Panc1 (cell line): ENCODE measurements around the gene MYLK.

Experiments used
- CTCF ChIP-seq: fragments of 450-650 bp; IDR thresholded peaks from 2 replicates; pipeline ENCODE4 v1.5.1; 2017; ENCODE audit warnings: mild to moderate bottlenecking
- POLR2AphosphoS5 ChIP-seq: IDR thresholded peaks from 2 replicates; pipeline ENCODE4 v1.6.1; 2012; ENCODE audit warnings: mild to moderate bottlenecking, low read depth, low read length, moderate library complexity
- REST ChIP-seq, 2 experiments: IDR thresholded peaks; 2 replicates each; pipeline ENCODE4 v1.6.1; 2011 to 2012; ENCODE audit warnings: low read depth in 2 of 2, control low read depth in 1 of 2, low read length in 1 of 2, mild to moderate bottlenecking in 1 of 2, moderate library complexity in 1 of 2; ENCODE audit not compliant: insufficient read depth in 1 of 2
- TCF7L2 ChIP-seq: IDR thresholded peaks from 2 replicates; pipeline ENCODE4 v1.6.1; 2011; ENCODE audit warnings: mild to moderate bottlenecking, low read depth, low read length, inconsistent platforms

- TF ChIP-seq CTCF (no peak), TCF7L2 (no peak), REST (IDR thresholded peaks at IDR 0.05; ENCODE audit: insufficient read depth in 1 of 2, low read depth in 2 of 2, low read length in 1 of 2) (no peak), POLR2AphosphoS5 (no peak)
These were observed 175.6 kb downstream of the MYLK start for GRCh38 chr3:123708531-123708930.
